ENCODE results near the gene ATG2B. TPM values are rescaled to one million over a fixed set of nuclear protein-coding genes. Genes with fewer than 3 reads are reported as not detected.

ATG2B gene
- total RNA-seq, 1 donor from 2014 or later = 15.8 TPM

GRCh38 chr14:96359959-96360358 is 3.2 kb downstream of the ATG2B start:
- no peaks in the 10 kb centered on the region for H3K27me3 ChIP-seq
- DNase-seq (ENCODE audit: low spot score in 2 of 2) = no peak
- TF ChIP-seq, protein P1, sequence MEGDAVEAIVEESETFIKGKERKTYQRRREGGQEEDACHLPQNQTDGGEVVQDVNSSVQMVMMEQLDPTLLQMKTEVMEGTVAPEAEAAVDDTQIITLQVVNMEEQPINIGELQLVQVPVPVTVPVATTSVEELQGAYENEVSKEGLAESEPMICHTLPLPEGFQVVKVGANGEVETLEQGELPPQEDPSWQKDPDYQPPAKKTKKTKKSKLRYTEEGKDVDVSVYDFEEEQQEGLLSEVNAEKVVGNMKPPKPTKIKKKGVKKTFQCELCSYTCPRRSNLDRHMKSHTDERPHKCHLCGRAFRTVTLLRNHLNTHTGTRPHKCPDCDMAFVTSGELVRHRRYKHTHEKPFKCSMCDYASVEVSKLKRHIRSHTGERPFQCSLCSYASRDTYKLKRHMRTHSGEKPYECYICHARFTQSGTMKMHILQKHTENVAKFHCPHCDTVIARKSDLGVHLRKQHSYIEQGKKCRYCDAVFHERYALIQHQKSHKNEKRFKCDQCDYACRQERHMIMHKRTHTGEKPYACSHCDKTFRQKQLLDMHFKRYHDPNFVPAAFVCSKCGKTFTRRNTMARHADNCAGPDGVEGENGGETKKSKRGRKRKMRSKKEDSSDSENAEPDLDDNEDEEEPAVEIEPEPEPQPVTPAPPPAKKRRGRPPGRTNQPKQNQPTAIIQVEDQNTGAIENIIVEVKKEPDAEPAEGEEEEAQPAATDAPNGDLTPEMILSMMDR (IDR thresholded peaks at IDR 0.05) = no peak
- H3K27ac ChIP-seq = no peak overlapping the region
- H3K4me1 ChIP-seq = peaks cover 9 to 17% of the 10 kb centered on the region in 2 donors
- peaks cover 0 to 4% of the 10 kb centered on the region in 2 donors for H3K36me3 ChIP-seq
- no peak overlapping the region for H3K4me3 ChIP-seq
- intact Hi-C loops (cut with DNase I) = loop anchor here (10.0 kb wide), 2 partner anchors 435 to 825 kb away; partner anchors contain the start of genes GLRX5 and VRK1
- H3K9me3 ChIP-seq = no peaks in the 10 kb centered on the region

GRCh38 chr14:96357216-96357615 is 5.9 kb downstream of the ATG2B start:
- H3K27ac ChIP-seq = no peak overlapping the region
- intact Hi-C loops (cut with DNase I) = no loop called here
- H3K4me1 ChIP-seq = peaks cover 9 to 17% of the 10 kb centered on the region in 2 donors
- no peak for DNase-seq (ENCODE audit: low spot score in 2 of 2)
- no peaks in the 10 kb centered on the region for H3K9me3 ChIP-seq
- no peaks in the 10 kb centered on the region for H3K27me3 ChIP-seq
- peaks cover 0 to 4% of the 10 kb centered on the region in 2 donors for H3K36me3 ChIP-seq
- no peak overlapping the region for H3K4me3 ChIP-seq
- TF ChIP-seq, protein P1 (IDR thresholded peaks at IDR 0.05) = no peak

DNA sequence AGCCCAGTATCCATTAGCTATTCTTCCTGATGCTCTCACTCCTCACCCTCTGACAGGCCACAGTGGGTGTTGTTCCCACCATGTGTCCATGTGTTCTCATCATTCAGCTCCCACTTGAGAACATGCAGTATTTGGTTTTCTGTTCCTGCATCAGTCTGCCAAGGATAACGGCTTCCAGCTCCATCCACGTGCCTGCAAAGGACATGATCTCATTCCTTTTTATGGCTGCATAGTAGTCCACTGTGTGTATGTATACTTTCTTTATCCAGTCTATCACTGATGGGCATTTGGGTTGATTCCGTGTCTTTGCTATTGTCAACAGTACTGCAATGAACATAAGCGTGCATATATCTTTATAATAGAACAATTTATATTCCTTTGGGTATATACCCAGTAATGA is 8.9 kb downstream of the ATG2B start:
- TF ChIP-seq, protein P1 (IDR thresholded peaks at IDR 0.05) = no peak
- no peak for DNase-seq (ENCODE audit: low spot score in 2 of 2)
- Histone ChIP-seq H3K9me3 (no peaks in the 10 kb centered on the region), H3K4me1 (no peaks in the 10 kb centered on the region), H3K4me3 (no peak overlapping the region), H3K27me3 (no peaks in the 10 kb centered on the region), H3K27ac (no peak overlapping the region), H3K36me3 (peaks cover 0 to 4% of the 10 kb centered on the region in 2 donors)
- intact Hi-C loops (cut with DNase I) = no loop called here

DNA sequence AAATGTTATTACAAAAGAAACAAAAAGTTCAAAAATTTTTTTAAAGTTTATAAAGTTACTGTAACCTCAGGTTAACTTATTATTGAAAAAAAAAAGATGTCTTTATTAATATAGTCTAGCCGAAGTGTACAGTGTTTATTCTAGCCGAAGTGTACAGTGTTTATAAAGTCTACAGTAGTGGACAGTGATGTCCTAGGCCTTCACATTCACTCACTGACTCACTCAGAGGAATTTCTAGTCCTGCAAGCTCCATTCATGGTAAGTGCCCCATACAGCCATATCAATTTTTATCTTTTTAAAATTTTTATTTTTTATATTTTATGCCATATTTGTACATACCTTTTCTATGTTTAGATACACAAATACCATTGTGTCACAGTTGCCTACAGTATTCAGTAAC is 10.4 kb downstream of the ATG2B start:
- intact Hi-C loops (cut with DNase I) = no loop called here
- Histone ChIP-seq H3K27ac (no peak overlapping the region), H3K4me3 (no peak overlapping the region), H3K27me3 (no peaks in the 10 kb centered on the region), H3K9me3 (no peaks in the 10 kb centered on the region), H3K4me1 (no peaks in the 10 kb centered on the region), H3K36me3 (peaks cover 0 to under 1% of the 10 kb centered on the region in 2 donors)
- TF ChIP-seq, protein P1 (IDR thresholded peaks at IDR 0.05) = no peak
- no peak for DNase-seq (ENCODE audit: low spot score in 2 of 2)

GRCh38 chr14:96351986-96352385 is 11.2 kb downstream of the ATG2B start:
- no peaks in the 10 kb centered on the region for H3K36me3 ChIP-seq
- TF ChIP-seq, protein P1 (IDR thresholded peaks at IDR 0.05) = no peak
- H3K9me3 ChIP-seq = no peaks in the 10 kb centered on the region
- intact Hi-C loops (cut with DNase I) = no loop called here
- no peaks in the 10 kb centered on the region for H3K27me3 ChIP-seq
- H3K4me1 ChIP-seq = no peaks in the 10 kb centered on the region
- DNase-seq (ENCODE audit: low spot score in 2 of 2) = no peak
- H3K27ac ChIP-seq = no peak overlapping the region
- no peak overlapping the region for H3K4me3 ChIP-seq

All from ascending aorta (tissue), 2 donors.